Stimulated activated CD4-positive, alpha-beta T cell treated with anti-CD3 and anti-CD28 coated beads, TNF-alpha, amount 100 ng/mL, for 48 hours (primary cell): ENCODE results near the gene GULP1.
"Not testable (repeated sequence)": the region's sequence is repeated elsewhere in the genome, so short reads cannot be mapped to it uniquely, and the experiment has no call there.

Experiments used
- DNase-seq, 3 donors: peaks; one replicate each; pipeline ENCODE4 v3.0.0-alpha.2; 2020; ENCODE audit warnings: low read depth in 3 of 3

Gene GULP1, protein sequence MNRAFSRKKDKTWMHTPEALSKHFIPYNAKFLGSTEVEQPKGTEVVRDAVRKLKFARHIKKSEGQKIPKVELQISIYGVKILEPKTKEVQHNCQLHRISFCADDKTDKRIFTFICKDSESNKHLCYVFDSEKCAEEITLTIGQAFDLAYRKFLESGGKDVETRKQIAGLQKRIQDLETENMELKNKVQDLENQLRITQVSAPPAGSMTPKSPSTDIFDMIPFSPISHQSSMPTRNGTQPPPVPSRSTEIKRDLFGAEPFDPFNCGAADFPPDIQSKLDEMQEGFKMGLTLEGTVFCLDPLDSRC

DNA sequence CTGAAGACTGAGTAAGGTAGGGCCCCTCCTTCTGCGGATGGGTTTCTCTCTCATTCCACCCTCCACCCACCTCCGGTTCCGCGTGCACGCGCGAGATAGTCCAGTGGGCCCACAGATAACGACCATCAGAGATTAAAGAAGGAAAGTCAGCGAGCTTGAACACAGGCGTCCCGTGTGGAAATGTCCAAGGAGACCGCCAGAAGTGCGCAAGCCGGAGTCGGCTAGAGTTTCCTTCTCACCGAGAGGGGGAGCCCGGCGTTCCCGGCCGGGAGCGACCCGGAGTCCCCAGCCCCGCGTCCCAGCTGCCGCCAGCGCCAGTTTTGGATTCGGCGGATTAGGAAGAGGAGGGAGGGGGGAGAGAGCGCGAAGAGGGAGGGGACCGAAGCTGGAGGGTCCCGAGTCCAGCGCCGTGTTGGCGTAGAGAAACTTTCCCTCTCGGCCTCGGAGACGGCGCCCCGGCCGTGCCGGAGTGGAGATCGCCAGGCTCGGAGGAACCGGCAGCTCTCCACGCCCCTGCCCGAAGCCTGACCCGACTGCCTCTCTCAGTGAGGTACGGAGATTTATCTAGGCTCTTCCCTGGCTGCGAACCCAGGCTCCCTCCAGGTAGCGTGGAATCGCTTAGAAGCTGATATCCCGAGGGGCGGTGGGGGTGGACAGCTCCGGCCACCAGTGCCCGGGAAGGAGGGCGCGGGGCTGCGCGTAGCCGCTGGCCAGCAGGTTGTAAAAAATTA lies at the start of gene GULP1:
TSS of gene GULP1 (plus strand) at position 258 of the 731 bp plus-strand sequence. CDS start 185,829 bp downstream, outside the sequence.
- DNase-seq: no peak

DNA sequence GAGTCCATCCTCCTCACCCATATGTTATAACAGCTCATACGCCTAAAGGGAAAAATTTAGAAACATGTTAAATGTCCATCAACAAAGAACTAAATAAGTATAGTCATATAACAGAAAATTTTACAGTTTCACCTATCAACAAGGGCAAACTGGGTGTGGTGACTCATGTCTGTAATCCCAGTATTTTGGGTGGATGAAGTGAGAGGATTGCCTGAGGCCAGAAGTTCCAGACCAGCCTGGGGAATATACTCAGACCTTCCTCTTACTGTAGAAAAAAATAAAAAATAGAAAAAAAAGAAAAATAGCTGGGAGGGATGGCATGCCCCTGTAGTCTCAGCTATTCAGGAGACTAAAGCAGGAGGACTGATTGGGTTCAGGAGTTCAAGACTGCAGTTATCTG lies 48.3 kb upstream of the GULP1 start:
- no peak for DNase-seq

DNA sequence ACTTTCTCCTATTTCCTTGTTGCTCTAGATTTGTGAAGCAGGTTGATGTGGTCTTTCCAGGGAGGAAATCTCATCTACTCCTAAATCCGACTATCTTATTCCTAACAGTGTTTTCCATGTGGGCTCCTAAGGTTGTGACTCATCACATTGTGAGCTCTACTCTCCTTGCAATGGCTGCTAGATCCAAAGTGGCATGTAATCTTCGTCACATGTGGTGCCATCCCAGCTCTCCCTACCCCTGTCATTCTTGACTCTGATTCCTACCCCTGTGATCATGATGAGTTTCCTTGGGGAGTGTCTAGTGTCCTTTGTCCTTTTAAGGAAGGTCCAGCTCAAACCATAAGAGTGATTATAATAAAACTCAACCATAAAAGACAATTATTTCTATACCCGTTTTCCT lies 47.3 kb upstream of the GULP1 start:
- no peak for DNase-seq

DNA sequence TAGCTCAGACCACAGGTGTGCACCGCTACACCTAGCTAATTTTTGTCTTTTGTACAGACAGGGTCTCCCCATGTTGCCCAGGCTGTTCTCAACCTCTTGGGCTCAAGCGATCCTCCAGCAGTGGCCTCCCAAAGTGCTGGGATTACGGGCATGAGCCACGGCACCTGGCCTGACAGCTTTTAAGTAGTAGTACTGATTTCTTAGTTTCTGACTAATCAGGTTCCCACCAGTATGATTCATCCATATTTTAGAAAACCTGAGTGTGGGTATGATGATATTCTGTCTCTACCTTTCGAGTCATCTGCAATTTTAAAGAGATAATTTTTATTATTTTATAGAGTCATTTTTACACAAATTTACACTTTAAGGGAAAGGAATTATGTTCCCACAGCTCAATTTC lies 46.4 kb upstream of the GULP1 start:
- DNase-seq: no peak

DNA sequence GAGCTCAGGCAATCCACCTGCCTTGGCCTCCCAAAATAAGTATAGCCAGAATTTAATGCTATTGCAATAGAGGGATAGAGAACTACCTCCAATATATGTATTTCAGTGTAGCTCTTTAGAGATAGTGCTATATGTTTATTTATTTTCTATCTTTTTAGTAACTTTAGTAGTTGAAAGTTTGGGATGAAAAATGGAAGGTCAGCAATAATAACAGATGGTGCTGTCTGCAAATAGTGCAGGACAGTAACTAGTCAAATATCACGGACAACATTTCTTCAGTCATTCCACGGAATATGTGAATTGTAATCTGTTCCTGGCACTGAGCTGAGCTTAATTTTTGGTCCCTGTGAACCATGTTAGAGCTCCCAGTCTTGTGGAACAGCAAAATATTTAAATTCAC lies 43.2 kb upstream of the GULP1 start:
- no peak for DNase-seq

DNA sequence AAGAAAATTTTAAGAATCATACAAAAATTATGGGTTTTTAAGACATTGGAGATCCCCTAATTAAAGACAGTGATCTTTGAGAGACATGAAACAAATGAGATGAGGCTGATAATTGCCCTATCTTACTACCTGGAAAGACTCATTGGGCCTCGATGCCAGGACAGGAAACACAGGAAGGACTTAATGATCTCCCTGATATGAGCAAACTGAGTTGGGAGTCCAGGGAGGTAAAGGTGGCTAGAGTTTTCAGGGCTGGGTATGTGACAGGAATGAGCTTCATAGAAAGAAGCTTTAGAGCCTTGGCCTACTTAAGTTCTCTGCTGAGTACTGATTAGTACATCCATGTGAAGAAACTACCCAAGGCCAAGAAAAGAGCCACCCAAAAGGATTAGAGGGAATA lies 40.6 kb upstream of the GULP1 start:
- DNase-seq: no peak

DNA sequence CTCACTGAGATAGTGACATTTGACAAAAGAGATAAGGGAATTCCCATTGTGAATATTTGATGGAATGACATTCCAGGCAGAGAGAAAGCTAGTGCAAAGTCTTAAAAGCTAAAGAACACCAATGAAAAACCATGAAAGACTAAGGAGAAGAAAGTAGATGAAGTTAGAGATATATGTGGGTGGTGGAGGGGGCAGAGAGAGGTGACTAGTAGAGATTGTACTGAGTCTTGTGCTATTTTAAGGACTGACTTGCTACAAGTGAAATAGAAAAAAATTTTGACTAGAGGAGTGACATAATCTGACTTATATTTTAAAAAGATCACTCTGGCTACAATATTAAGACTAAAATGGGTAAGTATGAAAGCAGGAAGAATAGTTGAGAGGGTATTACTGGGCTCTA lies 35.3 kb upstream of the GULP1 start:
- no peak for DNase-seq

DNA sequence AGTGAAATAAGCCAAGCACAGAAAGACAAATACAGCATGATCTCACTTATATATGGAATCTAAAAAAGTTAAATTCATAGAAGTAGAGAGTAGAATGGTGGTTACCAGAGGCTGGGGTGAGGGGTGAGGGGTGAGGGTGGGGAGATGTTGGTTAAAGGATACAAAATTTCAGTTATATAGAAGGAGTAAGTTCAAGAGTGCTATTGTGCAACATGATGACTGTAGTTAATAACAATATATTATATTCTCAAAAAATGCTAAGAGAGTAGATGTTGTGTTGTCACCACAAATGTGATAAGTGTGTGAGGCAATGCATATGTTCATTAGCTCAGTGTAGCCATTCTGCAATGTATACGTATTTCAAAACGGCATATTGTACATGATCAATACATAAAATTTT lies 26.4 kb upstream of the GULP1 start:
- no peak for DNase-seq

DNA sequence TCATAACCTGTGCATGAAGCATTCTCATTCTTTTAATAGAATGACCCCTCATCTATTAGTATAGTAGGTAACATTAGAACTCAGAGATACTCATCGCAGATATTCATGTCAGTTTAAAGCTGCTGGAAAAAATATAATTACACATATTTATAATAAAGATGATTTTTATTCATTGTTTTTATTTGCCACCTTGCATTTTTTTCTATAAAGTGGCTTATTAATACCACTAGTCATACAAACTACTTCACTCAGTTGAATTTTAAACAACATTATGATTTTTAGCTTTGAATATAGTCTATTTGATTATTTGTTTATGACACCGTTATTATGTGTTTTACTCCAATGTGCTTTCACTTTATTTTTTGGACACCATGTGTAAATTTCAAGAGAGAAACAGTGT lies 23.9 kb upstream of the GULP1 start:
- DNase-seq: no peak

DNA sequence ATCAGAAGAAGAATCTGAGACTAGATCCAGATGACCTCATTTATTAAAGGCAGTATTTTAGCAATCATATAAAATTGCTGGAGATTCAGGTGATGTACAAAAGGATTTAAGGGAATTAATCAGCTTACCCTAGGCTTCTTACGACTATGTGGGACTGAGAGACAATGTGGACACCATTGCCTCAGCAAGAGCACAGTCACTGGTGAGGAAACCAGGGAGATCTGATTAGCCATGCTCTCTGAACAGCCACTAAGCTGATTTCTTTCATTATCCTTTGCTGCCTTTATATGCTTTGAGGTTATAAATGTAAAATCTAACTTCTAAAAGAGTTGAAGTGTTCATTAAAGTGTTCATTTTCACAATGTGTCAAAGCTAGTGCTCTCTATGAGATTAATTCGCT lies 22.7 kb upstream of the GULP1 start:
- DNase-seq: no peak

DNA sequence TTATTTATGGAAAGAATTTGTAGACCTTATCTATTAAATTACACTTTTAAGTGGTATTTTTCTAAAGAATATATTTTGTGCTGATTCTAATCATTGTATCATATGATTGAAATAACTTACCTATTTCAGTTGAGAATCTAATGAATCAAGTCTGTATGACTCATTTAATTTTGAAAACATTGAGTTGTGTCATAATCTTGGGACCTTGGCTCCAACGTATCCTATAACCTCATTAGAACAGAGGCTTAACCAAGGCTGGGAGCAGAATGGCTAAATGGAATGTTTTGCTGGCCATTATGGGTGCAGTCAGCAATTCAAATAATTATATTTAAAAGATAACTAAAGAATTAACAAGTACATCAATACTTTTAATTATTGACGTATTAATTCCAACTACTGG lies 19.6 kb upstream of the GULP1 start:
- DNase-seq: no peak

DNA sequence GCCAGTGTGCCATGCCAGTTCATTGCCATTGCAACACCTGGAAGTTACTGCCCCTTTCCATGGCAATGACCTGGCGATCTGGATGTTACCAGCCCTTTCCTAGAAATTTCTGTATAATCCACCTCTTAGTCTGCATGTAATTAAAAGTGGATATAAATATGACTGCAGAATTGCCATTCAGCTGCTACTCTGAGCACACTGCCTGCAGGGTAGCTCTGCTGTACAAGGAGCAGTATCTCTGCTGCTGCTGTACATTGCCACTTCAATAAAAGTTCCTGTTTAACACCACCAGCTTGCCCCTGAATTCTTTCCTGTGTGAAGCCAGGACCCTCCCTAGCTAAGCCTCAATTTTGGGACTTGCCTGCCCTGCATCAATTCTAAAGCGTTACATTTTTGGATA lies 17.4 kb upstream of the GULP1 start:
- no peak for DNase-seq

DNA sequence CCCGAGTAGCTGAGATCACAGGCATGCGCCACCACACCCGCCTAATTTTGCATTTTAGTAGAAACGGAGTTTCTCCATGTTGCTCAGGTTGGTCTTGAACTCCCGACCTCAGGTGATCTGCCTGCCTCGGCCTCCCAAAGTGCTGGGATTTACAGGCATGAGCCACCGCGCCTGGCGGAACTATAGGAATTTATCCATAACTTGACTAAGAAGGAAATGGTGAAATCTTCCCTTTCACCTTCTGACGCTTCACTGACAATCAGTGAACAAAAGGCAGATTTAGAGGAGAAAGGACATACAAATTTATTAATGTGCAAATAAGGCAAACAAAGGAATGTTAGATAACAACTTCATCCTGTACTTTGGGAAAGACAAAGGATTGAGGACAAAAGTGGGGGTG lies 15.4 kb upstream of the GULP1 start:
- DNase-seq: no peak

DNA sequence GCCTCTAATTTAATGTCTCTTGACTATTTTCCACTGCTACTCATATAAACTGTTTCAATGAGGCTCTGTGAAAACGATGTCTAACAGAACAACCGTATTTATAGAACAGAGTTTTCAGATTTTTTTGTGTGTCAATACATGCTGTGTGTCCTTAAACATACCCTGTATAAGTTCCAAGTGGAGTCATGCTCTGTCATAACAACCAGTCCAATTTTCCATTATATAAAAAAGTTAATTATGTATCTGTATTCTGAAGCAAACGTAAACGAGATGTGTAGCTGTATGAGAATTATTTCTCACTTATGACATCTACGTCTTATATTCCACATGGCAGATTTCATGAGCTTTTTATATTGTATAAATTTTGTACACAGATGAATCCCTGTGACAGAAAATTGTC lies 13.9 kb upstream of the GULP1 start:
- no peak for DNase-seq

DNA sequence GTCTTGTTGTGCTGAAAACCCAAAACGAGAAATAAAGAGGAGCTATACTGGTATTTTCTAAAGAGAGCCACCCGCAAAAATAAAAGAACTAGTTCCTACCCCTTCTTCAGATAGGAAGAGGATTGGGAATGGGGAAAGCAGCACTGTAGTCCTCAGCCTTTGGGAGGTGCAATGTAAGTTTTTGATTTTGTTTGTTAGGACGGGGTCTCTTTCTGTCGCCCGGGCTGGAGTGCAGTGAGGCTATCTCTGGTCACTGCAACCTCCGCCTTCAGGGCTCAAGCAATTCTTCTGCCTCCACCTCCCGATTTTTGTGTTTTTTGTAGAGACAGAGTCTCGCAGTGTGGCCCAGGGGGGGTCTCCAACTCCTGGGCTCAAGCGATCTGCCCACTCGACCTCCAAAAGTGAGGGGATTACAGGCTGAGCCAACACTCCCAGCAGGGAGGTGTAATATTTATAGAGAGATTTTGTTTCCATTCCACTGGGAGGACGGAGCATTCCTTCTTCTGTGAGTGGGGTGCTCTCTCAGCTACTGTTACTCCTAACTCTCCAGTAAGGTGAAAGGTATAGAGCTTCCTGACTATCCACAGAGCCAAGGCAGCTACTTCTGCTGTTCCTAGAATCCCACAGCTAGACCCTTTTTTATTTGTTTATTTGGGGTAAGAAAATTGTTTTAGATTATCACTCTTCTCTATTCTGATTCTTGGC lies 13.1 kb upstream of the GULP1 start:
- no peak for DNase-seq

DNA sequence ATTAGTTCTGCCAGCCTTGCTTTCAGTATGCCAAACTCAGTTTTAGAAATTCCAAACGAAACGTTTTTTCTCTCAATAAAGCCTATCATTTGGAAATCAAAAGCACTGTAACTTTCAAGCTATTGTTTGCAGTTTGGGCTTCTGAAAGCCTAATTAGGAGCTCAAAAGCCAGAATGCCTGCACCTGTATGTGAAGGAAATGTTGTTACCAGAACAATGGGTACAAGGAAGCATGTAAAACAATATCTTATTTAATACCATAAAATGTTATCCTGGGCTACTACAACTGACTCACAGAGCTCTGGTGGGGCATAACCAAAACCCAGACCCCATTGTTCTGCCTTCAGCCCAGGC lies 12.6 kb upstream of the GULP1 start:
- no peak for DNase-seq

DNA sequence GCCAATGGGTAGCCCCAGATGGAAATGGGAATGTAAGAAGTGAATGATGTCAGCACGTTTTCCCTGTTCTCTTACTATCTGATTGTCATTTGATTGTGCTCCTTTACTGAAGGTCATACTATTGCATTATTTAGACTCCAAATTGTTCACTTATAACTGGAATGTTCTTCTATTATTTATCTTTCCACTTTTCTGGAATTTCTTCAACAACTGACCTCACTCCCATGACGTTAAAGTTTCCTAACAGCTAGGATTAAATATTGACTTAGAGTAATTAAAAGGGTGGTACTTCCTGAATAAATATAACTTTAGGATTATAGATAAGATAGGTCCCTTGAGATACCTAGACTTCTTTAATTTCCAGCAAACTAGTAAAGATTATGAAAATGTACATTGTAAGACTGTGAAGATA lies 10.9 kb upstream of the GULP1 start:
- DNase-seq: no peak

DNA sequence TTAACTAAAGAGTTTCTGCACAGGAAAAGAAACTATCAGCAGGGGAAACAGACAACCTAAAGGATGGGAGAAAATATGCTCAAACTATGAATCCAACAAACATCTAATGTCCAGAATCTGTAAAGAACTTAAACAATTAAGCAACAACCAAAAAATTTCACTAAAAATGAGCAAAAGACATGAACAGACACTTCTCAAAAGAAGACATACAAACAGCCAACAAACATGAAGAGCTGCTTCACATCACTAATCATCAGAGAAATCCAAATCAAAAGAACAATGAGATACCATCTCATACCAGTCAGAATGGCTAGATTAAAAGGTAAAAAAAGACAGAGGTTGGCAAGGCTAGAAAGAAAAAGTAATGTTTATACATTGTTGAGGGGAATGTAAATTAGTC lies 8.8 kb upstream of the GULP1 start:
- no peak for DNase-seq

DNA sequence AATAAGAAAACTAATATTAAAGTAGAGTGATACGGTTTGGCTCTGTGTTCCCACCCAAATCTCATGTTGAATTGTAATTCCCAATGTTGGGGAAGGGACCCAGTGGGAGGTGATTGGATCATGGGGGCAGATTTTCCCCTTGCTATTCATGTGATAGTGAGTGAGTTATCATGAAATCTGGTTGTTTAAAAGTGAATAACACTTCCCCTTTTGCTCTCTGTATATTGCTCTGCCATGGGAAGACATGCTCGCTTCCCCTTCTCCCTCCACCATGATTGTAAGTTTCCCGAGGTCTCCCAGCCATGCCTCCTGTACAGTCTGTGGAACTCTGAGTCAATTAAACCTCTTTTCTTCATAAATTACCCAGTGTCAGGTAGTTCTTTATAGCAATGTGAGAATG lies 7.4 kb upstream of the GULP1 start:
- DNase-seq: not testable (repeated sequence)

DNA sequence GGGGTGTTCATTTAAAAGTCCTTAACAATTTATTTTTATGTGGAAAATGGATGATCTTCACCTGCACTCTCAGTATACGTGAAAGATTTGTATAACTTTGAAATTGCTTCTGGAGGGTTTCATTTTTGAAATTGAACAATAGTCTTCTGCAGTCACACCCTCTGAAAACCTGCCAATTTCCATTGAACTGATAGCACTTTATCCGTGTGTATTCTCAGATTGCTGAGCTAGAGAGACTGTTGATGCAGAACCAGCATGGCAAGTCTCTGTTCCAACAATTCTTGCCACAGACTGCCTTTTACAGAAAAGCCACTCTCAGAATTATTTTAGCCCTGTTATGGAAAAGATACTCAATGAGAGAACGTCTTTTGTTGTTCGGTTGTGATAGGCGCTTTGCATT lies 6.6 kb upstream of the GULP1 start:
- no peak for DNase-seq

DNA sequence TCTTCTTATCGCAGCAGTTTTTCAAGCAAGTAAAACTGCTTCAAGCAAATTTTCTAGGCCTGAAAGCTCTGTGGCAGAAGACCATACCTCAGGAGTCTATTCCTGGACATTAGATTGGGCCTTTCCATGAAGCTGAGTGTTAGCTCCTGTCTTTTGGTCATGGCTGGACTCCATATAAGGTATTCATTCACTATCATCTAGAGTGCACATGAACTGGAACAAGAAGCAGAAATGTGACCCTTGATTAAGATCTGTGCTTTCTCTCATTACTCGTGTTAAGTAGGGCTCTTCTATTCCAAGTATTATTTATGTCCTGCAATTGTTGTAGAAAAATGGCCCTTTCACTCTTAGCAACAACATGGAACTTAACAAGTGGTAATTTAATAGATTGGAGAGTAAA lies 5.9 kb upstream of the GULP1 start:
- DNase-seq: no peak

DNA sequence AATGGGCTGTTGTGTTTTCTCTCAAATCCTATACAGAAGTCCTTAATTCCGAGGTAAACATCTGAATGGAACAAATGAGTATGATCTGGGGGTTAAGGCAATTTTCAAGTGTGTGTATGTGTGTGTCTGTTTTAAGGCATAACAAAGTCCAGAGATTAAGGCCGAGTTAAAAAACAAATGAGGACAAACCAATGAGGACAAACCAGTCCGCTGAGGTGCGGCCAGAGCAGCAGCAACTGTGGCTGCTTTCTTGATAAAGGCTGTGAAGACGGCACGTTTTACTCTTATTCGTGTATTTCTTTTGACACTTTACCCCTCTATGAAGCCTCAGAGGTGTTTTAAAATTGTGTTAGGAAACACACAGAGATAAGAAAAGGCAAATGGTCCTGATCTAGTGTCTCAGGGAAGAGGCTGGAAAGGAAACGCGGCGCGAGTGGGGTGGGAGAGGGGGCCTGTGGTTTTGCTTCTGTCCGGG lies 495 bp upstream of the GULP1 start:
- DNase-seq: no peak
